Upper lobe of left lung (tissue), 4 donors: ENCODE data around the gene GPX5.

Experiments
- CTCF ChIP-seq, 6 experiments: fragments of 450-650 bp in 4 of 6; fragments of 200-600 bp in 2 of 6; sonication (generic) in 2 of 6; IDR thresholded peaks; one replicate each; pipeline ENCODE4 v1.5.1; 2016 to 2019; ENCODE audit warnings: antibody characterized with exemption in 6 of 6
- EP300 ChIP-seq, 4 donors: sonication (generic); formaldehyde crosslinking; IDR thresholded peaks; one replicate each; pipeline ENCODE4 v1.5.1; 2017; ENCODE audit warnings: antibody characterized with exemption in 4 of 4, control low read depth in 2 of 4
- POLR2A ChIP-seq, 4 donors: fragments of 450-650 bp; IDR thresholded peaks; one replicate each; pipeline ENCODE4 v1.5.1; 2016 to 2017; ENCODE audit warnings: antibody characterized with exemption in 4 of 4, mild to moderate bottlenecking in 2 of 4

GRCh38 chr6:28497306-28497705 lies 28.4 kb upstream of the GPX5 start:
- TF ChIP-seq CTCF (IDR thresholded peaks at IDR 0.05) (no peak), POLR2A (IDR thresholded peaks at IDR 0.05) (no peak), EP300 (IDR thresholded peaks at IDR 0.05) (no peak)
